OCI-LY1 (cell line): ENCODE measurements around the gene DRD3.

Experiments used
- H2AFZ ChIP-seq: fragments of 200-600 bp; sonication (generic), shearing (Covaris generic); 2 replicates; pipeline ENCODE4 v1.6.0; 2014; ENCODE audit warnings: antibody characterized with exemption, mild to moderate bottlenecking, low read length
- H3F3A ChIP-seq: fragments of 200-600 bp; sonication (generic), shearing (Covaris generic); 2 replicates; pipeline ENCODE4 v1.6.0; 2014; ENCODE audit warnings: mild to moderate bottlenecking, antibody characterized with exemption, low read length, moderate library complexity; ENCODE audit not compliant: insufficient read depth
- H3K27ac ChIP-seq: fragments of 200-600 bp; sonication (generic); 2 replicates; pipeline ENCODE4 v1.5.1; 2014; ENCODE audit warnings: low read length, mixed run types, mild to moderate bottlenecking, low read depth; ENCODE audit not compliant: poor library complexity, severe bottlenecking
- H3K27me3 ChIP-seq: fragments of 200-600 bp; sonication (generic); 2 replicates; pipeline ENCODE4 v1.6.0; 2014; ENCODE audit warnings: antibody characterized with exemption, mild to moderate bottlenecking, low read length, moderate library complexity; ENCODE audit not compliant: insufficient read depth
- H3K36me3 ChIP-seq: fragments of 200-600 bp; sonication (generic); 2 replicates; pipeline ENCODE4 v1.6.1; 2014; ENCODE audit warnings: mild to moderate bottlenecking, antibody characterized with exemption, low read length, moderate library complexity, mixed read lengths; ENCODE audit not compliant: insufficient read depth
- H3K4me1 ChIP-seq: fragments of 200-600 bp; sonication (generic); 2 replicates; pipeline ENCODE4 v1.5.1; 2014; ENCODE audit warnings: mild to moderate bottlenecking, low read length, moderate library complexity; ENCODE audit not compliant: insufficient read depth, severe bottlenecking
- H3K4me2 ChIP-seq: fragments of 200-600 bp; sonication (generic), shearing (Covaris generic); 2 replicates; pipeline ENCODE4 v1.6.1; 2014; ENCODE audit warnings: low read length
- H3K4me3 ChIP-seq: fragments of 200-600 bp; sonication (generic); 2 replicates; pipeline ENCODE4 v1.5.1; 2014; ENCODE audit warnings: low read length, low read depth, mild to moderate bottlenecking, mixed read lengths; ENCODE audit not compliant: poor library complexity, severe bottlenecking
- H3K79me2 ChIP-seq: fragments of 200-600 bp; shearing (Covaris generic); 2 replicates; pipeline ENCODE4 v1.6.1; 2016; ENCODE audit warnings: mixed run types, low read length, mixed read lengths; ENCODE audit not compliant: insufficient read depth
- H3K9ac ChIP-seq: fragments of 200-600 bp; sonication (generic), shearing (Covaris generic); 2 replicates; pipeline ENCODE4 v1.6.1; 2014; ENCODE audit warnings: mild to moderate bottlenecking, low read length, mixed read lengths
- H3K9me2 ChIP-seq: fragments of 200-600 bp; sonication (generic), shearing (Covaris generic); 2 replicates; pipeline ENCODE4 v1.6.1; 2014; ENCODE audit warnings: low read depth, mild to moderate bottlenecking, low read length, mixed read lengths
- H3K9me3 ChIP-seq: fragments of 200-600 bp; shearing (Covaris generic); 2 replicates; pipeline ENCODE4 v1.6.1; 2014; ENCODE audit warnings: low read length, mixed read lengths
- H4K20me1 ChIP-seq: fragments of 200-600 bp; sonication (generic), shearing (Covaris generic); 2 replicates; pipeline ENCODE4 v1.6.0; 2016; ENCODE audit warnings: mild to moderate bottlenecking, low read length; ENCODE audit not compliant: insufficient read depth
- EZH2 ChIP-seq: fragments of 200-600 bp; sonication (generic), shearing (Covaris generic); IDR thresholded peaks from 2 replicates; pipeline ENCODE4 v1.8.0; 2017; ENCODE audit warnings: borderline replicate concordance, mixed run types, mild to moderate bottlenecking, antibody characterized with exemption, low read length, moderate library complexity, mixed read lengths
- TF ChIP-seq, protein P1 (sequence below): fragments of 200-600 bp; sonication (generic), shearing (Covaris generic); IDR thresholded peaks from 2 replicates; pipeline ENCODE4 v1.5.1; 2017; ENCODE audit warnings: mild to moderate bottlenecking, antibody characterized with exemption, low read length, moderate library complexity, mixed read lengths

Gene DRD3

GRCh38 chr3:114114719-114115118 is 64.1 kb downstream of the DRD3 start:
- Histone ChIP-seq H3K4me3 (no peak overlapping the region), H3K79me2 (no peaks in the 10 kb centered on the region), H3K9ac (no peak overlapping the region), H3K4me2 (no peak overlapping the region), H3K27me3 (0 out of 2 replicates have a peak, but pooled peaks cover 4% of the 10 kb centered on the region), H3K9me3 (no peaks in the 10 kb centered on the region), H3K9me2 (no peaks in the 10 kb centered on the region), H3K27ac (no peak overlapping the region), H3F3A (no peaks in the 10 kb centered on the region), H4K20me1 (no peaks in the 10 kb centered on the region), H3K4me1 (no peaks in the 10 kb centered on the region), H2AFZ (no peak overlapping the region), H3K36me3 (no peaks in the 10 kb centered on the region)
- no peak for TF ChIP-seq EZH2
- TF ChIP-seq, protein P1, sequence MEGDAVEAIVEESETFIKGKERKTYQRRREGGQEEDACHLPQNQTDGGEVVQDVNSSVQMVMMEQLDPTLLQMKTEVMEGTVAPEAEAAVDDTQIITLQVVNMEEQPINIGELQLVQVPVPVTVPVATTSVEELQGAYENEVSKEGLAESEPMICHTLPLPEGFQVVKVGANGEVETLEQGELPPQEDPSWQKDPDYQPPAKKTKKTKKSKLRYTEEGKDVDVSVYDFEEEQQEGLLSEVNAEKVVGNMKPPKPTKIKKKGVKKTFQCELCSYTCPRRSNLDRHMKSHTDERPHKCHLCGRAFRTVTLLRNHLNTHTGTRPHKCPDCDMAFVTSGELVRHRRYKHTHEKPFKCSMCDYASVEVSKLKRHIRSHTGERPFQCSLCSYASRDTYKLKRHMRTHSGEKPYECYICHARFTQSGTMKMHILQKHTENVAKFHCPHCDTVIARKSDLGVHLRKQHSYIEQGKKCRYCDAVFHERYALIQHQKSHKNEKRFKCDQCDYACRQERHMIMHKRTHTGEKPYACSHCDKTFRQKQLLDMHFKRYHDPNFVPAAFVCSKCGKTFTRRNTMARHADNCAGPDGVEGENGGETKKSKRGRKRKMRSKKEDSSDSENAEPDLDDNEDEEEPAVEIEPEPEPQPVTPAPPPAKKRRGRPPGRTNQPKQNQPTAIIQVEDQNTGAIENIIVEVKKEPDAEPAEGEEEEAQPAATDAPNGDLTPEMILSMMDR, result no peak

GRCh38 chr3:114112696-114113095 is 66.2 kb downstream of the DRD3 start:
- no peaks in the 10 kb centered on the region for H3F3A ChIP-seq
- no peak overlapping the region for H3K4me2 ChIP-seq
- no peak overlapping the region for H2AFZ ChIP-seq
- no peaks in the 10 kb centered on the region for H3K9me3 ChIP-seq
- H3K9me2 ChIP-seq, result no peaks in the 10 kb centered on the region
- no peak overlapping the region for H3K27ac ChIP-seq
- no peak for TF ChIP-seq EZH2
- TF ChIP-seq, protein P1, result no peak
- no peaks in the 10 kb centered on the region for H3K4me1 ChIP-seq
- H4K20me1 ChIP-seq, result no peaks in the 10 kb centered on the region
- H3K79me2 ChIP-seq, result no peaks in the 10 kb centered on the region
- no peaks in the 10 kb centered on the region for H3K36me3 ChIP-seq
- H3K4me3 ChIP-seq, result no peak overlapping the region
- H3K9ac ChIP-seq, result no peak overlapping the region
- 0 out of 2 replicates have a peak, but pooled peaks cover 4% of the 10 kb centered on the region for H3K27me3 ChIP-seq

DNA sequence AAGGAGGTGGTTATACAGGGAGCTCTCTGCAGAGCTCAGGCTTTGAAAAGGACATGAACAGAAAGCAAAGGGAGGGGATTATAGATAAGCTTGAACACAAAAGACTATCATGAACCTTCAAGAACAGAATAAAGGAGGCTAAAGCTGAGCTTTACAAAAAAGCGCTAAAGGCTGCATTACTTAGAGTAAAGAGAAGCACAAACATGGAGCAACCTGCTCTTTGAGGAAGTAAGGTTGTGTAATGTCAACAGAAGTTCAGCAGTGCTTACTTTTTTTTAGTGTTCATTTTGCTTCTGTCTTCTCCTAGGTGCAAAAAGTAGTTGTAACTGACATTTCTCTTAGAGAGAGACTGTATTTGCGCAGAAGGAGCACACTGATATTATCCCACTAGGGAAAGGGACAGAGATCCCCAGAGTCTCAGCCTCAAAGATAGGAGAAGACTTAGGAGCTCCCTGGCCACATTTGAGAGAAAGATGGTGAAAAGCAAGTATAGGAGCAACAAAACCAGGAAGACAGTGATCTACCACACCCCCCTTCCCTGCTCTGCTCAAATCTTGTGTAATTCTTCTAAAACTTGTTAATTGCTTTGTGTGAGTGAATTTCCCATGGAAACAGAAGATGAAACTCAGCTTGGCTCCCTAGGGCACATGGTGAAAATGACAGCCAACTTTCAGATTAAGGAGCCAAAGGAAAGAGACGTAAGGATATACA is 67.6 kb downstream of the DRD3 start:
- Histone ChIP-seq H3K4me2 (no peak overlapping the region), H3K27ac (no peak overlapping the region), H3K9me2 (no peaks in the 10 kb centered on the region), H3F3A (no peaks in the 10 kb centered on the region), H3K9ac (no peak overlapping the region), H3K36me3 (no peaks in the 10 kb centered on the region), H2AFZ (no peak overlapping the region), H3K27me3 (0 out of 2 replicates have a peak, but pooled peaks cover 4% of the 10 kb centered on the region), H3K79me2 (no peaks in the 10 kb centered on the region), H3K9me3 (no peaks in the 10 kb centered on the region), H3K4me3 (no peak overlapping the region), H3K4me1 (no peaks in the 10 kb centered on the region), H4K20me1 (no peaks in the 10 kb centered on the region)
- no peak for TF ChIP-seq EZH2
- TF ChIP-seq, protein P1, result no peak
